ENCODE results near the gene HOTAIR.

The HOTAIR gene

GRCh38 chr12:53956251-53956887 lies 18.4 kb downstream of the HOTAIR start:
- DNase-seq (ENCODE audit: low read depth): no peak
- no peak for TF ChIP-seq CTCF (IDR thresholded peaks at IDR 0.05; ENCODE audit: low read depth, low read length, missing control alignments)
- no peak overlapping the region for H3K4me3 ChIP-seq (ENCODE audit: low read depth, low read length)
- in situ Hi-C loops (cut with HindIII; ENCODE audit: low sequenced_read_pairs): no loop called here

- in situ Hi-C loops (cut with HindIII; ENCODE audit: low sequenced_read_pairs): no loop called here
- DNase-seq (ENCODE audit: low read depth): no peak
- no peak overlapping the region for H3K4me3 ChIP-seq (ENCODE audit: low read depth, low read length)
- no peak for TF ChIP-seq CTCF (IDR thresholded peaks at IDR 0.05; ENCODE audit: low read depth, low read length, missing control alignments)
These were observed 18.9 kb downstream of the HOTAIR start for GRCh38 chr12:53955776-53956250.

- TF ChIP-seq CTCF (IDR thresholded peaks at IDR 0.05; ENCODE audit: low read depth, low read length, missing control alignments): no peak
- DNase-seq (ENCODE audit: low read depth): no peak
These were observed 19.5 kb downstream of the HOTAIR start for GRCh38 chr12:53955036-53955775.

GRCh38 chr12:53954694-53955035 lies 20.1 kb downstream of the HOTAIR start, which contains the start of gene HOXC12:
Gene HOXC12 (plus strand): TSS chr12:53954903. CDS start chr12:53954930, 27 bp downstream.
- DNase-seq (ENCODE audit: low read depth): no peak
- no peak within 1 kb of the TSS for H3K4me3 ChIP-seq (ENCODE audit: low read depth, low read length)
- no peak for TF ChIP-seq CTCF (IDR thresholded peaks at IDR 0.05; ENCODE audit: low read depth, low read length, missing control alignments)
- in situ Hi-C loops (cut with HindIII; ENCODE audit: low sequenced_read_pairs): no loop called here

More at GRCh38 chr12:53955036-53955775, 19.5 kb downstream of the HOTAIR start:
- in situ Hi-C loops (cut with HindIII; ENCODE audit: low sequenced_read_pairs): no loop called here
- H3K4me3 ChIP-seq (ENCODE audit: low read depth, low read length): no peak overlapping the region

- in situ Hi-C loops (cut with HindIII; ENCODE audit: low sequenced_read_pairs): no loop called here
- no peak overlapping the region for H3K4me3 ChIP-seq (ENCODE audit: low read depth, low read length)
- TF ChIP-seq CTCF (IDR thresholded peaks at IDR 0.05; ENCODE audit: low read depth, low read length, missing control alignments): no peak
- no peak for DNase-seq (ENCODE audit: low read depth)
These were observed 20.7 kb downstream of the HOTAIR start for GRCh38 chr12:53953831-53954693.
